Epithelial cell of prostate (primary cell): ENCODE measurements around the gene ABHD16A.

ENCODE experiments used
- DNase-seq: peaks from one replicate; pipeline ENCODE4 v3.0.0-alpha.2; 2011; ENCODE audit warnings: low read depth, low spot score
- H3K27ac ChIP-seq: fragments of 450-650 bp; 2 replicates; pipeline ENCODE4 v1.5.1; 2017; ENCODE audit warnings: mild to moderate bottlenecking

ABHD16A gene

DNA sequence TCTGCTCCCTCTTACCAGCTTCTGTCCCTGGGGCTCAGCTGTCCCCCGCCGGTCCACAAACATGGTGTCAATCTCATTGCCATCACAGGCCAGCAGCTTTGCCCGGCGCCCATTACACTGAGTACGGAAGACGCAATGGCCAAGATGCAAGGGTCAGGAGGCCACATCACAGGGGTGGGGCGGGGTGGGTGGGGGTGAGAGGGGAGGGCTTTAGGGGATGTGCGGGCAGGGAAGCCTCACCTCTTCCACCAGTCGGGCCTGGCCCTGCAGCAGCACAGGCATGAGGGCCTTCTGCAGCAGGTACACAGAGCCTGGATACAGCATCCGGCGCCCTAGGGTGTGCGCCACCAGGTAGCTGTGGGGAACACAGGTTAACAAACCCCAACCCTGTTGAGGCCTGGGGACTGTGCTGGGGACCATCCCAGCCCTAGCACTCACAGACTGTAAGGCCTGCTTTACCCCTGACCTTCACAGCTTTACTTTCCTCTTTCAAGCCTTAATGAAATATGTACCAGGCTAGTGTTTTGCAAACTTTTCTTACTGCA is 11.5 kb downstream of the ABHD16A start:
- H3K27ac ChIP-seq: no peak overlapping the region

DNA sequence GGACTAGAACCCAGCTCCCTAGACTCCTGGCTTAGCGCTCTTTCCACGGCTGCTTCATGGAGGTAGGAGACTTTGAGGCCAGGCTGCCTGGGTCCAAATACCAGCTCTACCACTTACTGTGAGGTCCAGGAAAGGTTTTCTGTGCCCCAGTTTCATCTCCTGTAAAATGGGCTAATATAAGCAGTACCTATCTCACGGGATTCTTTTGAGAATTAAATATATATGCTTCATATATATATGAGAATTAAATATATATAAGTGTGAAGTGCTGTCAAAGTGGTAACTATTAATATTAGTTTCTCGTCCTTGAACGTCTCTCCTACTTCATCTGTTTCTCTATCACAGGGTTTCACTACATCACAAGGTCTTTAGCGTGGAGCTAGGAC is 12.1 kb downstream of the ABHD16A start:
- no peak overlapping the region for H3K27ac ChIP-seq

More for the DNA sequence above, 11.5 kb downstream of the ABHD16A start:
- DNase-seq: no peak

DNA sequence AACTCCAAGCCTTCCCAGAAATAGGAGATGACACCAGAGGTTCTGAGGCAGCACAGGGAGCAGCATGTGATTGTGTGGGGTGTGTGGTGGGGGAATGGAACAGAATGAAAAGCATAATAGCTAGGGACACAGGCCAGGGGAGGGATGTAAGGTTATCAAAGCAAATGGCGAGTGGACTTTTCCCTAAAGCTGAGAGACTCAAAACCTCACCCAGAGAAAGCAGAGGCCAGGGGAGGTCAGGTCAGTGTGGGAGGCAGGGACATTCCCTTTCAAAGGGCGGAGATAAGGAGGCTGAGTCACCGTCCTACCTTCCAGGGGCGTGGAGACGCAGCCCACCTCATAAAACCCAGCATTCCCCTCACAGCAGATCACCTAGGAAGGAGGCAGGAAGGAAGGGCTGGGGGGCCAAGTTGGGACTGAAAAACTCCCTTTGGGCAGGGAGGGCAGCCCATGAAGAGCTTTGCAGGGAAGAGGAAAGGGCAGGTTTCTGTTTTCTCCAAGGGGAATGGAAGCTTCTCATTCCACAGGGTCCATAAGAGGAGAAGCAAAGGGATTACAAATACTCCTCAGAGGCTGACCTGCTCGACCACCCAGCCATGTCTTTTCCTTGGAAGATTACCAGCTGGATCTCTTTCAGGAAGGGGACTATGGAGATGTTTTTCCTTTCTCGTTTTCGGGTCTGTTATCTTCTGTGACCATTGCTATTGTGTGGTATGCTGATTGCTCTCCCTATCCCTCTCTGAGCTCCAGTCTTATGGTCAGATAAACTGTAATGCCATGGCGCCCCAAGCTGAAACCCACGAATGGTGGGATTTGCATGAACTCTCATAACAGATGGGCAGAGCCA is 12.7 kb downstream of the ABHD16A start:
- DNase-seq: no peak
- no peak overlapping the region for H3K27ac ChIP-seq

More for the DNA sequence above, 12.1 kb downstream of the ABHD16A start:
- DNase-seq: no peak

- no peak for DNase-seq
- no peak overlapping the region for H3K27ac ChIP-seq
These were observed 13.6 kb downstream of the ABHD16A start for GRCh38 chr6:31689249-31690110.

DNA sequence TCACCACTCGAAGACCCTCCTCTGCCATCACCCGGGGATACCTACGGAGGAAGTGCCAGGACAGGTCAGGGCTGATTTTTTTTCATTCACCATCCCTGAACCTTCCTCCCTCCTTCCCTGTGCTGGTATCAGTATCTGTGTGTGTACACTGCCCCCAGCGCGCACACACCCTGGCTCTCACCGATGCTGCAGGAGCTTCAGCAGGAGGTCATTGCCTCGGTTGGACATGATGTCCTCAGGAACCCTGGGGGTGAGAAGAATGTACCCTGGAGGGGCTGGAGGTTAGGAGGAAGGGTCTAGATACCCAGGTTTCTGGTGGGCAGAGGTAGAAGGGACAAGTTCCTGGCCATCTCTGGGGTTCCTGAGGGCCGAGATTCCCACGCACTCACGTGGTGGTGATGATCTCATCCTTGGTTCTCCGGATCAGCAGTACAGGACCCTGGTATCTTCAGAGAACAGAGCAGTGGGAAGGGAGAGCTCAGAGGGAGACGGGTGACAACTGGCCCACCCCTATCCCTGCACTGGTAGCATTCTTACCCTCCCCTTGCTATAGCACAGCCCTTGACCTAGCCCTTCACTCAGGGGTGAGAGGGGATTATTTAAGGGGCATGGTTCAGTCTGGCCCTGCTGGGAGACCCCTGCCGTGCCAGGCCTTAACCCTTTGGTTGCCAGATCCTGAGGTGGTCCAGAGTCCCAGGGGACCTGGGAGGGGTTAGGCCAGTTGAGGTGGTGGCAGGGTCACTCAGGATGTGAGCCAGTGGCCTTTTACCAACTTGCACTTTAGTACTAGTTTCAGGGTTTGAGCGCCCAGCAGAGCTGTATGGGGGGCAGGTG is 15.0 kb downstream of the ABHD16A start:
- DNase-seq: no peak
- H3K27ac ChIP-seq: no peak overlapping the region

- no peak overlapping the region for H3K27ac ChIP-seq
These were observed 15.8 kb downstream of the ABHD16A start for GRCh38 chr6:31687321-31687720.

DNA sequence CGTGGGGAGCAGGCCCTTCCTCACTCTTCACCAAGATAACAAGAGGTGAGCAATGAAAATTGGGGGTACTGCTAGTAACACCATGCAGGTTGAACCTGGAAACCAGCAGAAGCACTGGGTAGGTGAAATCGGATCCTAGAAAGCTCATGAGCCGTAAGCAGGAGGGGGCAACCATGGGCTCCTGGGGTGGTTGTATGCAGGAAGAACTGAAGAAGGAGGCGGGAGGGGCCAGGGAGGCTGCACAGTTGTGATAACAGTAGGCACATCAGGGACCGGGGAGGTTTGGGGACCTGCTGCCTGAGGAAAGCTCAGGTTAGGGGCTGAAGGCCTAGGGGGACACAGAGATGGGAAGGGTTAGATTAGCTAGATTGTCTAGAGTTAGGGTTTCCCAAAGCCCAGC is 16.6 kb downstream of the ABHD16A start:
- H3K27ac ChIP-seq: no peak overlapping the region
- DNase-seq: no peak

More at GRCh38 chr6:31687321-31687720, 15.8 kb downstream of the ABHD16A start:
- DNase-seq: no peak

DNA sequence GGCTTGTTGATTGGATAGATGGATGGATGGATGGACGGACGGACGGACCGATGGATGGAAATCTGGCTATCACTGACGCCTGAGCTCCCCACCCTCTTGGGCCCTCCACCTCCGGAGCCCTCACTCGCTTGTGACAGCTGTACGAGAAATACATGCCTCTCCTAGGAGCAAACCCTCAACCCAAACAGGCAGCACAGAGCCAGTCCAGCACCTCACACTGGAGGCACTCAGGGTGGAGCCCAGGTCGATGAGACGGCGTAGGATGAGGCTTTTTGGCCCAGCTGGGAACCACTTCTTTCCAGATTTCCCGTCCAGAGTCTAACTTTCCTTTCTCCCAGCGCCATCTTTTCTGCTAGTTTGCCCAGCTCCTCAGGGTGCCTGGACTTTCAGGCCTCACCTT is 19.5 kb downstream of the ABHD16A start:
- H3K27ac ChIP-seq: no peak overlapping the region
- no peak for DNase-seq

GRCh38 chr6:31681135-31681671 is 21.9 kb downstream of the ABHD16A start:
- no peak for DNase-seq

GRCh38 chr6:31680226-31681134 is 22.6 kb downstream of the ABHD16A start, which contains the start of gene LY6G5C:
Gene LY6G5C, minus strand, starts transcription at chr6:31681067. Its CDS starts 694 bp downstream, at chr6:31680373.
- no peak for DNase-seq
- peak within 1 kb of the TSS; percentile 40 for H3K27ac ChIP-seq

More at GRCh38 chr6:31681135-31681671, 21.9 kb downstream of the ABHD16A start:
- peak overlapping the region; percentile 40 for H3K27ac ChIP-seq

- no peak overlapping the region for H3K27ac ChIP-seq
- DNase-seq: no peak
These were observed 25.2 kb downstream of the ABHD16A start for GRCh38 chr6:31677955-31678354.

- DNase-seq: no peak
- H3K27ac ChIP-seq: no peak overlapping the region
These were observed 26.2 kb downstream of the ABHD16A start for GRCh38 chr6:31676904-31677303.

DNA sequence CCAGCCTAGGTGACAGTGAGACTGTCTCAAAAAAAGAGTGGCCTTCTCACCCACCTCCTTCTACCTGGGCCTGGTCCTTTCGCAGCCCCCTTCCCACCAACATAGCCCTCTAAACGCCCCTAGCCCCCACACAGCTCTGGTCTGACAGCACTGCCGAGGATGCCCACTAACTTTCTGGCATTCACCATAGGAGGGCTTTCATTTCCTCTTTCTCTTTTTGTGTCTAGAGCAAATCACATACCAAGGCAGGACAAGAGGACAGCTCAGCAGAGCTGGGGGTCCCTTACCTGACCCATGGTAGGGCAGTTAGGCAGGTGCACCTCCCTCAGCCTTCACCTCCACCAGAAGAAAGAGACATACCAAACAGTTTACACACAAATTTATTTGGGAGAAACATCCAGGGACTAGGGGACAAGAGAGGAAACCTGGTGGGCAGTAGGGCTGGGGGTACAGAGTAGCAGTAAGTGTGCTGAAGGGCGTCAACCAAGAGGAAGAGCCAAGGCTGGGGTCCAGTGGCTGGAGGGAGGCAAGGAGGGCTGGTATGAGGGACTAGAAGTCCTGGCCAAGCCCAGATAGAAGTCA is 26.7 kb downstream of the ABHD16A start:
- H3K27ac ChIP-seq: no peak overlapping the region
- no peak for DNase-seq

DNA sequence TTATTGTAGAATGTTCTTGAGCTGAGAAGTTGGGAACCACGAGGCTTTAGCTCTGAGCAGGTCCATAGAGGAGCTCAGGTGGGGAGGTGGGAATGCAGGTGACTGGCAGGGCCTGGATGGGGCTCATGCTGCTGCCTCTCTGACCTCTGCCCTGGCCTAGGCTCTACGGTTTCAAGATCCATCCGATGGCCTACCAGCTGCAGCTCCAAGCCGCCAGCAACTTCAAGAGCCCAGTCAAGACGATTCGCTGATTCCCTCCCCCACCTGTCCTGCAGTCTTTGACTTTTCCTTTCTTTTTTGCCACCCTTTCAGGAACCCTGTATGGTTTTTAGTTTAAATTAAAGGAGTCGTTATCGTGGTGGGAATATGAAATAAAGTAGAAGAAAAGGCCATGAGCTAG is 33.4 kb downstream of the ABHD16A start, which contains the start of gene LY6G5B:
Gene LY6G5B (plus strand): TSS at position 301 of the 400 bp plus-strand sequence. CDS start 975 bp downstream, outside the sequence.
- no peak within 1 kb of the TSS for H3K27ac ChIP-seq
- DNase-seq: no peak

DNA sequence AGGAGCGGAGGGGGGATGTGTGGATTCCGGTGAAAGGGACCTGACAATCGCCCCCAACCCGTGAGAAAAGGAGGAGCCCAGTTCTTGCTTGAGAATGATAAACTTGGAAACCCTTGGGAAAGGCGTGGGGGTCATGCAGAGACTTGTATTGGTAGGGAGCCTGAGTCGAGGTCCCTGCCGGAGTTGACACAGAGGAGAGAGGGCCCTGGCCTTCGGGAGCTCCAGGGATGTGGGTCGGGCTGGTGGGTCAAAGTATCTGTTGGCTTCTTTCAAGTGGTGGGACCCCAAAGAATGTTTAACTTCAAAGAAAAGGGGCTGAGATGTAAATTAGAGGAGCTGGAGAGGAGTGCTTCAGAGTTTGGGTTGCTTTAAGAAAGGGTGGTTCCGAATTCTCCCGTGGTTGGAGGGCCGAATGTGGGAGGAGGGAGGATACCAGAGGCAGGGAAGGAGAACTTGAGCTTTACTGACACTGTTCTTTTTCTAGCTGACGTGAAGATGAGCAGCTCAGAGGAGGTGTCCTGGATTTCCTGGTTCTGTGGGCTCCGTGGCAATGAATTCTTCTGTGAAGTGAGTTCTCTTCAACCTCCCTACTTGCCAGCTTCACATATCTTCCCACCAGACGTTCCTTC is 36.7 kb downstream of the ABHD16A start:
- peak overlapping the region; percentile 89 for H3K27ac ChIP-seq
- DNase-seq: no peak

DNA sequence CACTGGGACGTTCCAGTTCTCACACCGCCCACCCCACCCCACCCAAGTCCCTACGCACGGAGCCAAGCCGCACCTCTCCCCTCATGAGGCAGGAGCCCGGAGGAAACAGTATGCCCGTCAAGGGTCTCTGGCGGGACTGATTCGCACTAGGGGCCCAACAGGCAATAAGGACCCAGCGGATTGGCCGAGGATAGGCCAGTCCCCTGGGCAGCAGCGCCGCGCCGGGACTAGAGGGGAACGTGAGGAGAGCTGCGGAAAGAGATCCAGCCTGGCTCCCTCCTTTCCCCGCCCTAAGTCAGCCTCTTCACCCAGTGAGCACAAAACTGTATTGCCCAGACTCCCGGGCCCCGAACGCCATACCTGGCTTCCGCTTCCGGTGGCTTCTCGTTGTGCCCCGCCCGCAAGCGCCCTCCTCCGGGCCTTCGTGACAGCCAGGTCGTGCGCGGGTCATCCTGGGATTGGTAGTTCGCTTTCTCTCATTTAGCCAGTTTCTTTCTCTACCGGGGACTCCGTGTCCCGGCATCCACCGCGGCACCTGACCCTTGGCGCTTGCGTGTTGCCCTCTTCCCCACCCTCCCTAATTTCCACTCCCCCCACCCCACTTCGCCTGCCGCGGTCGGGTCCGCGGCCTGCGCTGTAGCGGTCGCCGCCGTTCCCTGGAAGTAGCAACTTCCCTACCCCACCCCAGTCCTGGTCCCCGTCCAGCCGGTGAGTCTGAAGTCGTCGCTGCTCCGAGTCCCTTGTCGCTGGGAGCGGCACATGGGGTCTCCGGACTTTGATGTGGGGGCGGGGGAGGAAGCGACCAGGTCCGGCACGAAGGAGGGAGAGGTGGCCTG is 37.4 kb downstream of the ABHD16A start, which contains the start of gene CSNK2B:
Gene CSNK2B (plus strand): TSS at position 580 of the 836 bp plus-strand sequence. CDS start 752 bp downstream, outside the sequence.
- H3K27ac ChIP-seq: peak within 1 kb of the TSS; percentile 89
- DNase-seq: peak; percentile 93
